UCSD-AML1 (cell line): ENCODE measurements around the gene ZNF112.

Experiments used
- DNase-seq: peaks from one replicate; lab custom pipeline; 2025; ENCODE audit not compliant: unreplicated experiment; lab: John Stamatoyannopoulos, UW

Gene ZNF112

GRCh38 chr19:44282846-44283245 lies 73.6 kb downstream of the ZNF112 start:
- DNase-seq, result no peak

GRCh38 chr19:44280916-44281315 lies 75.6 kb downstream of the ZNF112 start:
- no peak for DNase-seq

- no peak for DNase-seq
These were observed 78.2 kb downstream of the ZNF112 start for GRCh38 chr19:44278181-44278690.

- DNase-seq, result no peak
These were observed 79.1 kb downstream of the ZNF112 start for GRCh38 chr19:44277331-44277730.
